HG02759 (cell line): ENCODE measurements around the gene RABL6.
"Not testable (repeated sequence)": the region's sequence is repeated elsewhere in the genome, so short reads cannot be mapped to it uniquely, and the experiment has no call there.

Source experiments
- ATAC-seq: cut with Tn5 transposase; IDR thresholded peaks from one replicate; pipeline ENCODE4 v1.9.1; 2021; ENCODE audit warnings: mild to moderate bottlenecking, moderate library complexity; ENCODE audit not compliant: unreplicated experiment

The RABL6 gene

GRCh38 chr9:136832581-136832980 lies 24.8 kb downstream of the RABL6 start:
- no peak for ATAC-seq

- ATAC-seq = not testable (repeated sequence)
Measured at GRCh38 chr9:136833381-136834048, 25.8 kb downstream of the RABL6 start.

GRCh38 chr9:136835162-136835931 lies 27.6 kb downstream of the RABL6 start:
- no peak for ATAC-seq

GRCh38 chr9:136835932-136836904 lies 28.5 kb downstream of the RABL6 start:
- no peak for ATAC-seq

GRCh38 chr9:136837146-136837855 lies 29.6 kb downstream of the RABL6 start:
- no peak for ATAC-seq

- not testable (repeated sequence) for ATAC-seq
Measured at GRCh38 chr9:136837856-136838277, 30.1 kb downstream of the RABL6 start.

GRCh38 chr9:136838314-136839228 lies 30.8 kb downstream of the RABL6 start:
- no peak for ATAC-seq

- no peak for ATAC-seq
Measured at GRCh38 chr9:136839229-136840139, 31.7 kb downstream of the RABL6 start.

GRCh38 chr9:136840140-136840876 lies 32.6 kb downstream of the RABL6 start:
- no peak for ATAC-seq

- ATAC-seq = no peak
Measured at GRCh38 chr9:136840877-136841645, 33.3 kb downstream of the RABL6 start.

GRCh38 chr9:136841646-136842379 lies 34.1 kb downstream of the RABL6 start:
- ATAC-seq = not testable (repeated sequence)

GRCh38 chr9:136842380-136842948 lies 34.7 kb downstream of the RABL6 start, which contains the start of gene AJM1:
TSS of gene AJM1 (plus strand) at chr9:136842478. CDS start at chr9:136844415, 1,937 bp downstream.
- ATAC-seq = peak; percentile 67

- ATAC-seq = not testable (repeated sequence)
Measured at GRCh38 chr9:136843159-136843800, 35.5 kb downstream of the RABL6 start.

- ATAC-seq = not testable (repeated sequence)
Measured at GRCh38 chr9:136843801-136844740, 36.3 kb downstream of the RABL6 start.
